H7 (cell line): ENCODE data around the gene TNFSF12. TPM values are rescaled to one million over a fixed set of nuclear protein-coding genes. Genes with fewer than 3 reads are reported as not detected.
A peak's percentile ranks its signal among the peaks of the same experiment; 100 is the strongest.

ENCODE experiments used
- DNase-seq: peaks from one replicate; pipeline ENCODE4 v3.0.0; 2012
- H3K27me3 ChIP-seq: 2 replicates; pipeline ENCODE4 v1.6.0; 2011; ENCODE audit warnings: mild to moderate bottlenecking, low read length; ENCODE audit not compliant: control insufficient read depth, insufficient read depth
- H3K36me3 ChIP-seq: replicated peaks from 2 replicates; pipeline ENCODE4 v1.5.1; 2011; ENCODE audit warnings: low read length; ENCODE audit not compliant: control insufficient read depth, insufficient read depth
- H3K4me3 ChIP-seq: 2 replicates; pipeline ENCODE4 v1.5.1; 2011; ENCODE audit warnings: low read depth, mild to moderate bottlenecking, control low read depth, low read length, moderate library complexity; ENCODE audit not compliant: insufficient read depth
- total RNA-seq: library from RNA; depleted of rRNA; stranded (reverse); fragments of >200 nt; shearing (Covaris generic); gene quantifications from 2 replicates; pipeline ENCODE4 v1.2.3, GENCODE V29; 2014

The TNFSF12 gene
- total RNA-seq, 1 experiment from 2014 or later: 6.2 TPM

GRCh38 chr17:7572338-7572587 is 23.4 kb downstream of the TNFSF12 start:
- peak overlapping the region; percentile 48 for H3K4me3 ChIP-seq
- H3K27me3 ChIP-seq: no peaks in the 10 kb centered on the region
- no peak for DNase-seq
- H3K36me3 ChIP-seq: peaks cover 49% of the 10 kb centered on the region

GRCh38 chr17:7572588-7573323 is 23.9 kb downstream of the TNFSF12 start:
- H3K4me3 ChIP-seq: peak overlapping the region; percentile 99
- peaks cover 54% of the 10 kb centered on the region for H3K36me3 ChIP-seq
- no peaks in the 10 kb centered on the region for H3K27me3 ChIP-seq
- DNase-seq: peak; percentile 99

DNA sequence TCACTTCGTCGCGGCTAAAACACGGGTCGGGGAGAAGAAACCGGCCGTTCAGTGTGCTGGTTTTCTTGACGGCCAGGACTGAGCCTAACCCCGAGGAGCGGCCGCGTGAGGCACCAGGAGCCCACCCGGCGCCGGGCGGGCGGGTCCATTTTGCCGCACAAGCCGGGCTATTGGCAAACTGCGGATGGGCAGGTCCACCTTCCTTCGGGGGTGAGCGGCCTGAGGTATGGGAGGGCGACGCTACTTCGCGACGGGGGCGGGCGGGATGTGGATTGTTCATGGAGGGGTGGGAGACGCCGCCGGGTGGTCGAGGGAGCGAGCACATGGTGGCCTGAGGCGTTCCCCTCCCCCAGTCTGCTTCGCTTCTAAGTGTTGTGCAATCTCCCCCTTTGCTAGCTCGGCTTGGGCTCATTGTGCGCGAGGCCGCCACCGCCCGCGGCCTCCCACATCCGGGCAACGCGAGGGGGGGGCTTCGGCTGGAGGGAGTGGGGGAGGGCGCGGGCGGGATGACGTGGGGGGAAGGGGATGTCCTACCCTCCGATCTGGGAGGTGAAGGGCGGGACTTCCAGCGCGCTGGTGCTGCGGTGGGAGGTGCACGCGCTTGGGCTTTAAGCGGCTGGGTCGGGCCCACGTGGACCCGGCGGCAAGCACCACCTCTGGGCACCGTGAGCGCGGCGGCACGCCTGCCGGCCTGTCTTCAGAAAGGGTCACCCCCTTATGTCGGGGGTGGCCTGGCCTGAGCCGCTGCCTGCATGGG is 24.6 kb downstream of the TNFSF12 start:
- DNase-seq: peak; percentile 98
- Histone ChIP-seq H3K36me3 (peaks cover 58% of the 10 kb centered on the region), H3K27me3 (no peaks in the 10 kb centered on the region), H3K4me3 (peak overlapping the region; percentile 99)

- Histone ChIP-seq H3K36me3 (peaks cover 57% of the 10 kb centered on the region), H3K4me3 (peak overlapping the region; percentile 99), H3K27me3 (no peaks in the 10 kb centered on the region)
- no peak for DNase-seq
Measured at GRCh38 chr17:7574176-7574953, 25.5 kb downstream of the TNFSF12 start.

GRCh38 chr17:7575481-7575883 is 26.6 kb downstream of the TNFSF12 start:
- Histone ChIP-seq H3K27me3 (no peaks in the 10 kb centered on the region), H3K4me3 (no peak overlapping the region), H3K36me3 (peaks cover 48% of the 10 kb centered on the region)
- no peak for DNase-seq

DNA sequence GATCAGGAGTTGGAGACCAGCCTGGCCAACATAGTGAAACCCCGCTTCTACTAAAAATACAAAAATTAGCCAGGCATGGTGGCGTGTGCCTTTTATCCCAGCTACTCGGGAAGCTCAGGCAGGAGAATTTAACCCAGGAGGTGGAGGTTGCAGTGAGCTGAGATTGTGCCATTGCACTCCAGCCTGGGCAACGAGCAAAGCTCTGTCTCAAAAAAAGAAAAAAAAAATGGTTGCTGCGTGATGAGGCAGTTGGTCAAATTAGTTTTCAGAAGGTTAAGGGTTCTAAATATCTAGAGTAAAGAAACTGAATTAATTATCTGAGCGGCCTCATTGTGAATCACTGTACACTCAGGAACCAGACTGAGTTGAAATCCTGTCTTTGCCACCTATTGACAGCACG is 27.1 kb downstream of the TNFSF12 start:
- DNase-seq: no peak
- Histone ChIP-seq H3K27me3 (no peaks in the 10 kb centered on the region), H3K4me3 (no peak overlapping the region), H3K36me3 (peaks cover 46% of the 10 kb centered on the region)

DNA sequence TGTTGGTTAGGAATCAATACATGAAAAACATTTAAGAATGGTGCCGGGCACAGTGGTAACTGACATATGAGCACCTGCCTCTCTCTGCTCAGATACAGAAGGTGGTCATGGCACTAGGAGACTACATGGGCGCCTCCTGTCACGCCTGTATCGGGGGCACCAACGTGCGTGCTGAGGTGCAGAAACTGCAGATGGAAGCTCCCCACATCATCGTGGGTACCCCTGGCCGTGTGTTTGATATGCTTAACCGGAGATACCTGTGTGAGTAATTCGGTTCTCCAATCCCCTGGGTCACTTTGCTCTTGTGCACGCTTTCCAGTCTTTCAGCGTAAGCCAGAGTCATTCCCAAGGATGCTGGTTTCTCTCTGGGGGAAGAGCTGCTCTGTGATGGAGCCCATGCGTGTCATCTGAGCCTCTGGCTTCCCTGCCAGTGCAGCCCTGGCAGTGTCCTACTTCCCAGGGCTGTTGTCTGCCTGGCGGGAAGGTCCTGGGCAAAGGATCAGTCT is 27.6 kb downstream of the TNFSF12 start:
- DNase-seq: no peak
- peaks cover 43% of the 10 kb centered on the region for H3K36me3 ChIP-seq

GRCh38 chr17:7577327-7578199 is 28.7 kb downstream of the TNFSF12 start:
- Histone ChIP-seq H3K27me3 (no peaks in the 10 kb centered on the region), H3K4me3 (no peak overlapping the region), H3K36me3 (peaks cover 45% of the 10 kb centered on the region)
- no peak for DNase-seq

More for the DNA sequence above, 27.6 kb downstream of the TNFSF12 start:
- Histone ChIP-seq H3K4me3 (no peak overlapping the region), H3K27me3 (no peaks in the 10 kb centered on the region)

GRCh38 chr17:7579001-7579833 is 30.4 kb downstream of the TNFSF12 start, which contains the start of gene CD68:
Gene CD68 (plus strand): TSS chr17:7579638. CDS start chr17:7579678, 40 bp downstream.
- peak; percentile 83 for DNase-seq
- Histone ChIP-seq H3K27me3 (no peaks in the 10 kb centered on the region), H3K4me3 (no peak within 1 kb of the TSS), H3K36me3 (peaks cover 42% of the 10 kb centered on the region)

- Histone ChIP-seq H3K27me3 (no peaks in the 10 kb centered on the region), H3K4me3 (no peak overlapping the region), H3K36me3 (peaks cover 34% of the 10 kb centered on the region)
- no peak for DNase-seq
Measured at GRCh38 chr17:7579834-7580603, 31.2 kb downstream of the TNFSF12 start.

DNA sequence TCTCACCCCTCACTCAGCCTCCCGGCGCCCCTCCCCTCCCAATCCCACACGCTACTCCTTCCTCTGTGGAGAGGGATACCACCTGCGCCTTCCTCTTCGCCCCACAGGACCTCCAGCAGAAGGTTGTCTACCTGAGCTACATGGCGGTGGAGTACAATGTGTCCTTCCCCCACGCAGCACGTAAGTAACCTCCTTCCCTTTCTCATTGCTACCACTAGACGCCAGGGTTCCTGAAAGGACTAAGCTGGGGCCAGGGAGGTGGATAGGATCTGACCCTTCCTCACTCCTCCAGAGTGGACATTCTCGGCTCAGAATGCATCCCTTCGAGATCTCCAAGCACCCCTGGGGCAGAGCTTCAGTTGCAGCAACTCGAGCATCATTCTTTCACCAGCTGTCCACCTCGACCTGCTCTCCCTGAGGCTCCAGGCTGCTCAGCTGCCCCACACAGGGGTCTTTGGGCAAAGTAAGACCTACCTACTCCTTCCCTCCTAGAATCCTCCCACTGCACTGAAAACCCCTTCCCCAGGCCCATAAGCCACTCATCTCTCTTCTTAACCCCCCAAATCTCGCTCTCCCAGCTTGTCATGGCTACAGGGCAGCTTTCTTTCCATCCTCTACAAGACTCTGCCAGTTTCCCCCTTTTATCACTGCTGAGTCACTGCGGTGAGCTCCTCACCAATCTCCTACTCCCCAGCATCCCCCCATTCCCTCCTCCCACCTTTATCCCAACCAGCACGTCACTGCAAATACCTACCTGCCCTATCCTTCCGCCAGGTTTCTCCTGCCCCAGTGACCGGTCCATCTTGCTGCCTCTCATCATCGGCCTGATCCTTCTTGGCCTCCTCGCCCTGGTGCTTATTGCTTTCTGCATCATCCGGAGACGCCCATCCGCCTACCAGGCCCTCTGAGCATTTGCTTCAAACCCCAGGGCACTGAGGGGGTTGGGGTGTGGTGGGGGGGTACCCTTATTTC is 32.0 kb downstream of the TNFSF12 start:
- H3K4me3 ChIP-seq: no peak overlapping the region
- no peaks in the 10 kb centered on the region for H3K27me3 ChIP-seq
- peak; percentile 44 for DNase-seq
- H3K36me3 ChIP-seq: peaks cover 25% of the 10 kb centered on the region
